HepG2 (cell line): Measurements from ENCODE around the gene TAOK3. TPM values are rescaled to one million over a fixed set of nuclear protein-coding genes. Genes with fewer than 3 reads are reported as not detected.
A peak's percentile ranks its signal among the peaks of the same experiment; 100 is the strongest.

Source experiments
- ARID4A ChIP-seq: sonication (generic); formaldehyde crosslinking; IDR thresholded peaks from 2 replicates; pipeline ENCODE4 v1.5.0; 2020; ENCODE audit warnings: mild to moderate bottlenecking, missing genetic modification reagents, borderline replicate concordance
- ARNT ChIP-seq: fragments of 450-650 bp; IDR thresholded peaks from 2 replicates; pipeline ENCODE4 v1.6.1; 2017
- CHD2 ChIP-seq: IDR thresholded peaks from 2 replicates; pipeline ENCODE4 v1.6.1; 2011; ENCODE audit warnings: low read depth, low read length, improper control_type of control experiment
- ESRRA ChIP-seq: sonication (generic); formaldehyde crosslinking; IDR thresholded peaks from 2 replicates; pipeline ENCODE4 v1.5.1; 2020; ENCODE audit warnings: mild to moderate bottlenecking, low read depth, missing genetic modification reagents
- HNF1A ChIP-seq, 2 experiments: sonication (generic) in 1 of 2; formaldehyde crosslinking in 1 of 2; IDR thresholded peaks; 2 replicates each; pipeline versions ENCODE4 v1.4.0 to v1.6.1; 2016 to 2020; ENCODE audit warnings: borderline replicate concordance in 1 of 2, low read depth in 1 of 2, mild to moderate bottlenecking in 1 of 2, missing genetic modification reagents in 1 of 2
- JARID2 ChIP-seq: sonication (generic); formaldehyde crosslinking; IDR thresholded peaks from 2 replicates; pipeline ENCODE4 v1.8.1; 2023; ENCODE audit warnings: missing genetic modification reagents, inconsistent platforms; ENCODE audit not compliant: insufficient replicate concordance
- KDM1A ChIP-seq: IDR thresholded peaks from 2 replicates; pipeline ENCODE4 v1.6.1; 2016; ENCODE audit warnings: missing compliant biosample characterization
- MBNL3 ChIP-seq: fragments of 250-450 bp; sonication (Bioruptor Pico); conservative IDR thresholded peaks from 2 replicates; pipeline ENCODE4 v1.8.0; 2022; ENCODE audit warnings: mild to moderate bottlenecking, inconsistent platforms
- MEIS1 ChIP-seq: sonication (generic); formaldehyde crosslinking; IDR thresholded peaks from 2 replicates; pipeline ENCODE4 v1.9.0; 2021; ENCODE audit warnings: mild to moderate bottlenecking, missing genetic modification reagents, moderate library complexity, borderline replicate concordance
- NFATC3 ChIP-seq: sonication (generic); formaldehyde crosslinking; IDR thresholded peaks from 2 replicates; pipeline ENCODE4 v1.5.1; 2020; ENCODE audit warnings: mild to moderate bottlenecking, missing genetic modification reagents
- NFIB ChIP-seq: sonication (generic); formaldehyde crosslinking; IDR thresholded peaks from 2 replicates; pipeline ENCODE4 v1.9.0; 2021; ENCODE audit warnings: missing genetic modification reagents, mild to moderate bottlenecking, borderline replicate concordance
- PAX8 ChIP-seq: sonication (generic); formaldehyde crosslinking; IDR thresholded peaks from 2 replicates; pipeline ENCODE4 v1.8.0; 2022; ENCODE audit warnings: mild to moderate bottlenecking, missing genetic modification reagents, borderline replicate concordance
- PBX3 ChIP-seq: sonication (generic); formaldehyde crosslinking; IDR thresholded peaks from 2 replicates; pipeline ENCODE4 v1.8.1; 2023; ENCODE audit warnings: missing genetic modification reagents, inconsistent platforms, borderline replicate concordance
- SRF ChIP-seq: IDR thresholded peaks from 2 replicates; pipeline ENCODE4 v1.6.1; 2011; ENCODE audit warnings: mild to moderate bottlenecking, low read depth, low read length, moderate library complexity
- TCF7L2 ChIP-seq: IDR thresholded peaks from 2 replicates; pipeline ENCODE4 v1.6.1; 2011; ENCODE audit warnings: mild to moderate bottlenecking, low read depth, low read length, moderate library complexity
- YY1 ChIP-seq: IDR thresholded peaks from 2 replicates; pipeline ENCODE4 v1.6.1; 2011; ENCODE audit warnings: low read length, low read depth, moderate library complexity, mild to moderate bottlenecking; ENCODE audit not compliant: insufficient read depth, insufficient replicate concordance
- ZNF160 ChIP-seq: sonication (generic); formaldehyde crosslinking; IDR thresholded peaks from 2 replicates; pipeline ENCODE4 v1.8.0; 2022; ENCODE audit warnings: mild to moderate bottlenecking, inconsistent platforms, missing genetic modification reagents
- ZNF451 ChIP-seq: sonication (generic); formaldehyde crosslinking; IDR thresholded peaks from 2 replicates; pipeline ENCODE4 v1.5.0; 2020; ENCODE audit warnings: mild to moderate bottlenecking, missing genetic modification reagents
- ZNF672 ChIP-seq: sonication (generic); formaldehyde crosslinking; IDR thresholded peaks from 2 replicates; pipeline ENCODE4 v1.8.1; 2022; ENCODE audit warnings: missing genetic modification reagents
- ZNF766 ChIP-seq: sonication (generic); formaldehyde crosslinking; IDR thresholded peaks from 2 replicates; pipeline ENCODE4 v1.5.0; 2020; ENCODE audit warnings: missing genetic modification reagents, borderline replicate concordance
- ZSCAN22 ChIP-seq: sonication (generic); formaldehyde crosslinking; IDR thresholded peaks from 2 replicates; pipeline ENCODE4 v1.4.0; 2020; ENCODE audit warnings: mild to moderate bottlenecking, missing genetic modification reagents
- polyA plus RNA-seq, 8 experiments: library from polyadenylated mRNA; depleted of rRNA in 3 of 8; stranded (reverse) in 7 of 8; unstranded in 1 of 8; fragments of >200 nt; fragmentation: Illumina TruSeq in 4 of 8; extraction: Trizol in 4 of 8; gene quantifications; 2 replicates each; pipeline versions ENCODE4 v1.2.1 to v1.2.3, GENCODE V29; 2011 to 2016; ENCODE audit warnings: low read depth in 4 of 8, missing spikeins in 1 of 8, mixed read lengths in 1 of 8; ENCODE audit not compliant: insufficient read depth in 1 of 8
- total RNA-seq, 5 experiments: library from RNA; depleted of rRNA; stranded (reverse); fragments of >200 nt; fragmentation: Illumina TruSeq; extraction: Trizol; gene quantifications; 2 replicates each; pipeline ENCODE4 v1.2.3, GENCODE V29; 2016; ENCODE audit warnings: low read depth in 1 of 5

TAOK3 gene
- total and polyA plus RNA-seq, 2 of the 13 experiments (the other 11 are each of a cell fraction or from before 2014, with no cell fraction given) = 10.4 to 12.3 TPM

GRCh38 chr12:118124333-118124874 is 248.3 kb downstream of the TAOK3 start (continued):
- TF ChIP-seq ZNF451 (CRISPR knock-in tag) (no peak), SRF (no peak), ZNF766 (CRISPR knock-in tag) (no peak), JARID2 (no peak), CHD2 (no peak), ARID4A (peak; percentile 17; the same call in 1 of the 2 replicates), PAX8 (no peak), ESRRA (CRISPR knock-in tag) (no peak), ZSCAN22 (no peak), KDM1A (CRISPR knock-in tag) (no peak), ARNT (no peak), NFATC3 (CRISPR knock-in tag) (no peak), YY1 (no peak), ZNF672 (CRISPR knock-in tag) (no peak), TCF7L2 (no peak), MEIS1 (CRISPR knock-in tag) (0 out of 2 replicates have a peak, but pooled peaks have one; percentile 56), NFIB (CRISPR knock-in tag) (no peak), MBNL3 (CRISPR knock-in tag) (no peak), HNF1A (IDR thresholded peaks at IDR 0.05; ENCODE audit: low read depth) (no peak; the same call in 1 of the 2 replicates), HNF1A (CRISPR knock-in tag; IDR thresholded peaks at IDR 0.05; ENCODE audit: borderline replicate concordance) (peak; percentile 37; the same call in 1 of the 2 replicates), PBX3 (CRISPR knock-in tag) (no peak), ZNF160 (no peak)
